T-helper 2 cell (primary cell): Measurements from ENCODE around the gene BLOC1S4.
"Not testable (repeated sequence)": the region's sequence is repeated elsewhere in the genome, so short reads cannot be mapped to it uniquely, and the experiment has no call there.

Source experiments
- DNase-seq, 5 experiments: peaks; one replicate each; pipeline versions ENCODE4 v3.0.0 to v3.0.0-alpha.2; 2012 to 2022

BLOC1S4 gene

DNA sequence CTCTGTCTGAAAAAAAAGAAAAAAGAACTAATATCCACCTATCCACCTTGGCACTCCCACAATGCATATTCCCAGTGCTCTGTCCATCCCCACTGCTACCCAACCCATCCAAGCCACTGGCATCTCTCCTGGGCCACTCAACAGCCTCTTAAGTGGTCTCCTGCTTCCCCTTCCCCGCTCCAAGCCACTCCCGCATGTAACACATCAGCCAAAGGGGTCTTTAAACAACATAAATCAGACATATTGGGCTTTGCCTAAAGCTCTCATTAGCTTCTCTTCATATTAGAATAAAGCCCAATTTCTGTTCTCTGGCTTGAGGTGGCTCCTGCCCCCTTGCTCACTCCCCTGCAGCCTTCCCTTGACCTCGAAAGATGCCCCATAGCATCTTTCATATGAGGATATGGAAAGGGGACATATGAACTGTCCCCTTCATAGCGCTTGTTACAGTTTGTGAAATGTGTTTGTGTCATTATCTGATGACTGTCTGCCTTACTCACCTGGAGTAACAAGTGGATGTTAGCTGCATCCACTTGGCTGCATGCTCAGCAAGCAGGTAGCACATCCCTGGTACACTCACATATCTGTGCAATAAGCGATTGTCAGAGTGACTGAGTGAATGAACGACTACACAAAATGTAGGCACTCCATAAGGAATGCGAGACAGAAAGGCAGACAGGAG is 3.1 kb downstream of the BLOC1S4 start:
- no peak for DNase-seq

DNA sequence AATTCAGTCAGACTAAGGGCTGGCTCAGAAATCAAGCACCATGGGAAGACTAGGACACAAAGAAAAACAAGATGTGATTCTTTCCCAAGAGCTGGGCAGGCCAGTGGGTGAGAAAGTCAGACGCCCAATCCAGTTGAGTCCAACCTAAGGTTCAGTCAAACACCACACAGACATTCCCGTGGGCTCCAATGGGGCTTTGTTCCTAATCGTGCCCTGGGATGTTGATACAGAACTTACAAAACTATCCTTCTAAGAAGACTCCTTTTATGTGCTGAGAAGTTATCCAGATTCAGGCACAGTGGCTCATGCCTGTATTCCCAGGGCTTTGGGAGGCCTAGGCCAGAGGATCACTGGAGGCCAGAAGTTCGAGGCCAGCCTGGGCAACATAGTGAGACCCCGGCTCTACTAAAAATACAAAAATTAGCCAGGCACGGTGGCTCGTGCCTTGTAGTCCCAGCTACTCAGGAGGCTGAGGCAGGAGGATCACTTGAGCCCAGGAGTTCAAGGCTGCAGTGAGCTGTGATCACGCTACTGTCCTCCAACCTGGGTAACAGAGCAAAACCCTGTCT is 3.7 kb downstream of the BLOC1S4 start:
- DNase-seq: no peak

DNA sequence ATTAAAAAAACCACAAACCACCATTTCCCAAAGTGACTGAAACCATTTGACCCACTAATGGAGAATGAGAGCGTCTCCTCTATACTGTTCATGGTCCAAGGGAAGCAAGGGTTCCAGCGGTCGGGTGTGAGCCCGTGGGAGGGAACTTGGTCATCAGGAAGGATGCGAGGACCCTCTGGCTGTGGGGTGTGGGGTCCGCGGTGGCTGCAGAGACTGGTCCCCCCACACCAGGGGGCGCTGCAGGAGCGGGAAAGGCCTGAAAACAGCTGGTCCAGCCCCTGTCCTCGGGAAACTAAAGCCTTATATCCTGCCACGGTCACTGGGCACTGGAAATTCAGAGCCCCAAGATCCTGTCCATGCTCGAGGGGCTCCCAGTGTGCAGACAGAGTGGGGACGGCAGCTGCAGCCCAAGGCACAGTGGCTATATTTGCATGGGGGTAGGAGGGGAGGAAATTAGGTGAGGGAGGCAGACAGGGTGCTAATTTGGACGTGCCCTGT is 4.3 kb downstream of the BLOC1S4 start:
- DNase-seq: peak; percentile 59 to 74 (median 72)

DNA sequence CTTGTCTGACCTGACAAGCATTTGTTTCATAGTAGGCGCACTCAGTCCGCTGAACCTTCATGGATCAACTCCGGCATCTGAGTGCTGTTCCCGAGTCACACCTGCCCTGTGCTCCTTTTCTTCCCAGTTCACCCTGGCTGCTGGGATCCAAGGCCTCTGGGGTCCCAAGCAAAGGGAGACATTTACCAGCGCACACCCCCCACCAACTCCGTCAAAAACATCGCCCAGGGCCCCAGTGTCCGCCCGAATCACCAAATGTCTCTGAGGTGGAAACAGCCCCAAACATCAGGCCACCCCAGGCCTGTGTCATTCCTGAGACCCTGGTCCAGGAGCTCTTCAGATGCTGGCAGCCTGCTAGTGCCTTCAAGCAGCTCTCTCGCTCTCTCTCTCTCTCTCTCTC is 5.1 kb downstream of the BLOC1S4 start:
- DNase-seq: no peak

DNA sequence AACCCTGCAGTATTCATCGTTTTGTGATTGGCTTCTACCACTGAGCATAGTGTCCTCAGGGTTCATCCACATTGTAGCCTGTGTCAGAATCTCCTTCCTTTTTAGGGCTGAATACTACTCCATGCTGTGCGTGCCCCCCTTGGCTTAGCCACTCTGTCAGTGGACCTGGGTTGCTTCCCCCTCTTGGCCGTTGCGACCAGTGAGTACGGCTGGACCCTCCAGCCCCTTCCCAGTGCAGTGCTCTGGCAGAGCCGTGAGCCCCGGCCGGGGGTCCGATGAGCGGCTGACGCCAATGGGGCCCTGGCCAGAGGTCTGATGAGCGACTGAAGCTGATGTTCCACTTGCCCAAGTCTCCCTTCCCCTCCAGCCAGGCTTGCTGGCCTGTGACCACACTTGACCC is 6.9 kb downstream of the BLOC1S4 start:
- no peak for DNase-seq

DNA sequence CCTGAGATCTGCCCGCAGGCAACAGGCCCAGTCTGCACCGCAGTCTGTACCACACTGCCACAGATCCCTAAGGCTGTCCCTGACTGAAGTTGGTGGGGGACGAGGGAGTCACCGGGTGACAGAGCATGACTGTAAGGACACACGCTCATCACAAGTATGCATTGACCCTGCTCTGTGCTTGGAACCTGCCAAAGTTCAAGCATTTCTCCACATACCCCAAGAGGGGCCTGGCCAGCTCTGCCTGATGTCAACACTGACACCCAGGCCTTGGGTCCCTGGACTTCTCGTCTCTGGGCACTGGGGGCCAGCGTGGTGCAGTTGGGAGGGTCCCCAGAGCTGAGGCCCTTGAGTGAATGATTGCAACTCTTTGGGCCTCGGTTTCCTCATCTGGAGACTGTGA is 7.9 kb downstream of the BLOC1S4 start:
- no peak for DNase-seq

DNA sequence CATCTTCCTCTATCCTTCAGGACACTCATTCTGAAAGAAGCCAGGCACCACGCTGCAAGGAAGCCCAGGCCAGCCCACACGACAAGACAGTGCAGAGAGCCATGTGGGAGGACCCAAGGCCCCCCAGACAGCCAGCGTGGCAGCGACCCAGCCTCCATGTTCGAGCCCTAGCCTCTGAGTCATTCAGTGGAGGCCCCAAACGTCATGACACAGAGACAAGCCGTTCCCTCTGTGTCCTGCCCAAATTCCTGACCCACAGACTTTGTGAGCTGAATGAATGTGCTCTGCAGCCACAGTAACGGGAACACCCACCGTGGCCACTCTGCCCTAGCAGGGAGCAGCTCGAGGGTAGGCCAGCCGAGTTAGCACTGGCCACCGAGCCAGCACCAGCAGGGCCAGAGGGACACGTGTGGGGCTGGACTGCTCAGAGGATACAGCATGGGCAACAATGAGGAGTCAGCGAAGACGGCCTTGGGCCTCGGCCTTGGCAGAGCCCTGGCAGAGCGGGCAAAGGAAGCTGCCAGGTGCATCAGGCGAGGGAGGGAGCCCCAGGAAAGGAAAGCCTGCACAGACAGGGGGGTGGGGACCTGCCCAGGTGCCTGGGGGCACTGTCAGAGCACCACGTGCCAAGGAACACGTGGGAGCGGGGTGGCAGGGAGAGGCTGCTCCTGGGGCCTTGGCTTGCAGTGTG is 8.6 kb downstream of the BLOC1S4 start:
- DNase-seq: no peak

DNA sequence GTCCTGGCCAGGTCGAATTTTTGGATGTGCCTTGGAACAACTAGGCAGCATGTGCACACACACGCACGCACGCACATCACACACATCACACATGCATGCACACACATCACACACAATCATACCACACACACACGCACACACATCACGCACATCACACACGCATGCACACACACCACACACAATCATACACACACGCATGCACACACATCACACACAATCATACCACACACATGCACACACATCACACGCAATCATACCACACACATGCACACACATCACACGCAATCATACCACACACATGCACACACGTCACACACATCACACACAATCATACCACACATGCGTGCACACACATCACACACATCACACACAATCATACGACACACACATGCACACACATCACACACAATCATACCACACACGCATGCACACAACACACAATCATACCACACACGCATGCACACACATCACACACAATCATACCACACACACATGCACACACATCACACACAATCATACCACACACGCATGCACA is 9.5 kb downstream of the BLOC1S4 start:
- DNase-seq: not testable (repeated sequence)

DNA sequence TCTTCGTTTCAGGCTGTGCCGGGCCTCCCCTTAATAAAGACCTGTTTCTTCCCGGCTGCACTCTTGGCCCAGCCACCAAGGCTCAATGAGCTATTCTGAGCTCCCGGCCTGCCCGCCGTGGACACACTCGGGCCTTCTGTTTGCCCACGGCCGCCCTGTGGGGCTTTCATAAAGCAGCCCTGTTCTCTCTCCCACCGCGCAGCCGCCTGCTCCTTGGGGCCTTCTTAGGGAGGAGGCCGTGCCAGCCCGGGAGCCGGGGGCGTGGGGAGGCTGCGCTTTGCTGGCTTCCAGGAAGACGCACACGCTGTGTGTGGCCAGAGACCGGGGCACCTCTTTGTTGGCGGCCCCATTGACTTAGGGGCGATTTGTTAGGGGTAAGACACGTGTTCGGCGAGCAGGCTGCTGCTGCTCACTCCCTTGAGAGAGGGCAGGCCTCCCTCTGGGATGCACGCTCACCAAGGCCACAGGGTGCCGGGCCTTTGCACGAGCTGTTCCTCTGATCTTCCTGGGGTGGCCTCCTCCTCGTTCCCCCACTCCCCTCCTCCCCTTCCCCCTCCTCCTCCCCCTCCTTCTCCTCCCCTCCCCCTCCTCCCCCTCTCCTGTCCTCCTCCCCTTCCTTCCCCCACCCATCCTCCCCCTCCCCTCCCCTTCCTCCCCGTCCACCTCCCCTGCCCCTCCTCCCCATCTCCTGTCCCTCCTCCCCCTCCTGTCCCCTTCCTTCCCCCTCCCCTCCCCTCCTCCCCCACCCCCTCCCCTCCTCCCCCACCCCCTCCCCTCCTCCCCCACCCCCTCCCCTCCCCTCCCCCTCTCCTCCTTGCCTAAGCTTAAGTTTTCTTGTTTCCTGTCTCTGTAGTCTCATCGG is 11.3 kb downstream of the BLOC1S4 start:
- no peak for DNase-seq

DNA sequence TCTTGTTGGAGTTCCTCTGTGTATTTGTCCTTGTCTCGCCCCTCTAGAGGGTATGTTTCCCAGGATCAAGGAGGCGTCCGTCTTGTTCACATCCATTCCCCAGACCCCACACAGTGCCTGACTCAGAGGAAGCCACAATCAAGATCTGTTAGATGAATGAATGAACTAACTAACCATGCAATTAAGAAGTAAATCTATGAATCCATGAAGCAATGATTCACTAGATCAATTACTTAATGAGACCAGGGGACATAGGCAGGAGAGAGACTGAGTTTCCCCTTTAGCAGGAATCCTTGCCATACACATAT is 11.9 kb downstream of the BLOC1S4 start:
- no peak for DNase-seq

DNA sequence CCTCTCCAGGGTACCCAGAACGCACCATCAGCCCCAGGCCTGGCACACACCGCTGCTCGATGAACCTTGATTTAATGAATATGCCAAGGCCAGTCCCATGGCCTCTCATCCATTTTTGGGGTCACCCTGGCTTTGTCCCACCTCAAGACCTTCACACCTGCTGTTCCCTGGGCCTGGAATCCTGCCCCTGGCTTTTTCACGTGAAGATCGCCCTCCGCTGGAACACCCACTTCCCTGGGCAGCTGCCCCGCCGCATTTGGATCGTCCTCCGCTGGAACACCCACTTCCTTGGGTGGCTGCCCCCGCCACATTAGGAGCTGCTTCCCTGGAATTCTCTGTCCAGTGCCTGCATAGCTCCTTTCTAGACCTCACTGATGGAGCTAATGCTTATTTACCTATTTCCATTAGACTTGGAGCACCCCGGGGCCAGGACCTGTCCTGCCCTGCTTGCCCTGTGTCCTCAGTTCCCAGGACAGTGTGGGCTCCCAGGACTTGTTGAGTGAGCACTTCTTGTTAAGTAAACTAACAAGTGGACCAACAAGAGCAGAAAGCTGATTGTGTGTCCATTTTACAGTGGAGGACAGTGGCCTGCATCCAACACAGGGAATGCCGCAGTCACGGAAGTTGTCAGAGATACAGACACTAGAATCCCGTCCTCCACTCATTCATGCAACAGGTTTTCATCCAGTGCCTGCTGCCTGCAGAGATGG is 12.5 kb downstream of the BLOC1S4 start:
- no peak for DNase-seq

DNA sequence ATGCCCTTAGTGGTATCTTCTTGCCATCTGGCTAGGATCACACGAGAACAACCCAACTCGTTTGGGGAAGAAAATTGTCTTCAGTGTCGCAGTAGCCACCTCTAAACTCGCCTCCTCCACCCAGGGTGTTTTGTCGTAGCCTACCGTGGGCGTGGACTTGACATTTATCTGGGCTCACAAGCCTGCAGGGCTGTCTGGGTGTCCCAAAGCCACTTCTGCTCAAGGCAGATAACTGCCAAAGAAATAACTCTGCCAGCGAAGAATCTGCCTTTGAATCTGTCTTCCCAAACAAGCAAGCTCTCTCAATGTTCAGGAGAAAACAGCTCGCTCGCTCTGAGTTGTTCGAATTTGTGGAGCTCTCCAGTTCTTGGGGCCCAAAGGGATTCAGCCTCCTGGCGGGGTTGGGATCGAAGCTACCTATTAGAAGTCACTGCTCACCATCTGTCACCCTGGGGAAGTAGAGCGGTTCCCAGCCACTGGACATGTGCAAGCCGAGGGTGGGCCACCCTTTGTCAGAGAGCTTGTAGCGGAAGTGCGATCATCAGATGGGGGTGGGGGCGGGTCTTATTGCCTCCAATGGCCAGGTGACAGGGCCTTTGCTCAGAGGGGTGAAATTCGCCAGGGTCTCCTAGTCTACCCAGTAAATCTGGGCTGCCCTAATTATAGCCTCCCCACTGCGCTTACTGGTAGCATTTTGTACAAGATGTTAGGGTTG is 14.8 kb downstream of the BLOC1S4 start:
- DNase-seq: no peak

DNA sequence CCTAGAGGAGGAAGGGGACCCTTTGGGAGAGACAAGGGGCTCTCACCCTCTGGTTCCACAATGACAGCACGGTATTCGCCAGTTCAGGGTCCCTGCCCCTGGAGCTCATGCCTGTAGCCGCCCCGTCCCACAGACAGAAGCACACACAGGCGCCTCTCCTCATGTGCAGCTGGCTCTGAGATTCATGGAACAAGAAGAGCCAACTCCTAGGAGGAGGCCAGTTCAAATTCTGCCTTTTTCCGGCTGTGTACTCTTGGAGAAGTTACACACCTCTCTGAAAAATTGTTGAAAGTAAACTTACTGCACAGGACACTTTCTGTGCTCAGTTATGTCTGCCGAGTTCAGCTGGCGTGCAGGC is 15.3 kb downstream of the BLOC1S4 start:
- no peak for DNase-seq

DNA sequence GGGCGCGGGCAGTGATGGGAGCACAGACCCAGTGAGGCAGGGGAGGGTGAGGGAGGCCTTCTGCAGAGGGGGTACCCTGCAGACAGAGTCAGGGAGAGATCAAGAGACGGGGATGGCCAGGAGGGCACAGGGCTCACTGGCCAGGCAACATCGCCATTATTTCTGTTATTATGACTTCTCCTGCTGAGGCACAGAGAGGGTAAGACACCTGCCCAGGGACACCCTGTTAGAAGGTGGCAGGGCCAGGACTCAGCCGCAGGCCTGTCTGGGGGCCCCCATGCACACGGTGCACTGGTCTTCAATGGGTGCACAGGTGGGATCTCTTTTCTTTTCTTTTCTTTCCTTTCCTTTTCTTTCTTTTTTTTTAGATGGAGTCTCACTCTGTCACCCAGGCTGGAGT is 15.8 kb downstream of the BLOC1S4 start:
- DNase-seq: no peak

DNA sequence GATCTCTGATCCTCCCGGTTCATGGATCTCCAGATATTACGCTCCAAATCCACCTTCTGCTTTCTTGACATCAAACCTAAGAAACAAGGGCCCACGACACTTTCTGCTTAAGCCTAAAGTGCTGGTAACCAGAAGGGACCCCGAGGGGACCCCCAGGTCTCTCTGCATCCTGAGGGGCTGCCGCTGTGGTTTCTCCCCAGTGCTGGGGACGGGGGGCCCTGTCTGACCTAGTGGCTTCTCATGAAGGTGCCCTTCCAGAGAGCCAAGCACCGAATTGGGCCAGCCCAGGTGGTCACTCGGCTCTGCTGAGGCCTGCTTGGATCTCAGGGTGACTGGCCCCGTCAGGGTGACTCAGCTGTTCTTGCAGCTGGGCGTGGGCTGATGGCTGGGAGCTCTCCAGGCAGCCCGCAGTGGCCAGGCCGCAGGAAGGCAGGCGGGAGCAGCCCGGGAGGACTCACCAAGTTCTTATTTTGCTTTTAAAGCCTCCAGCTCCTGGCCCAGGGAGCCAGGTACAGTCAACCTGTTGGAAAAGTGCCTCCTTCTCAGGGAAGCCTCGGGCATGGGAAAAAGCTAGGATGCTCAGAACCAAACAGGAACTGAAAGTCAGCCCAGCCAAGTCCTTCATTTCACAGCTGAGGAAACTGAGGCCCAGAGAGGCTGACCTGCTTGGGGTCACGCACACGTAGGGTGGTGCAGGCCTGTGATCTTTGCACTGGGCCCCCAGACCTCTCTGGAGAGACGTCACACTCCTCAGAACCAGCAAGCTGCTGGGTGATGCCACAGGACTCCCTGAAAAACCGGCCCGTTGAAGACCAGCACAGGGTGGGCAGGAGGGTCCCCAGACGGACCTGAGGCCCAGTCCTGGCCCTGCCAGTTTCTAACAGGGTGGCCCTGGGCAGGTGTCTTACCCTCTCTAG is 16.7 kb downstream of the BLOC1S4 start:
- no peak for DNase-seq

DNA sequence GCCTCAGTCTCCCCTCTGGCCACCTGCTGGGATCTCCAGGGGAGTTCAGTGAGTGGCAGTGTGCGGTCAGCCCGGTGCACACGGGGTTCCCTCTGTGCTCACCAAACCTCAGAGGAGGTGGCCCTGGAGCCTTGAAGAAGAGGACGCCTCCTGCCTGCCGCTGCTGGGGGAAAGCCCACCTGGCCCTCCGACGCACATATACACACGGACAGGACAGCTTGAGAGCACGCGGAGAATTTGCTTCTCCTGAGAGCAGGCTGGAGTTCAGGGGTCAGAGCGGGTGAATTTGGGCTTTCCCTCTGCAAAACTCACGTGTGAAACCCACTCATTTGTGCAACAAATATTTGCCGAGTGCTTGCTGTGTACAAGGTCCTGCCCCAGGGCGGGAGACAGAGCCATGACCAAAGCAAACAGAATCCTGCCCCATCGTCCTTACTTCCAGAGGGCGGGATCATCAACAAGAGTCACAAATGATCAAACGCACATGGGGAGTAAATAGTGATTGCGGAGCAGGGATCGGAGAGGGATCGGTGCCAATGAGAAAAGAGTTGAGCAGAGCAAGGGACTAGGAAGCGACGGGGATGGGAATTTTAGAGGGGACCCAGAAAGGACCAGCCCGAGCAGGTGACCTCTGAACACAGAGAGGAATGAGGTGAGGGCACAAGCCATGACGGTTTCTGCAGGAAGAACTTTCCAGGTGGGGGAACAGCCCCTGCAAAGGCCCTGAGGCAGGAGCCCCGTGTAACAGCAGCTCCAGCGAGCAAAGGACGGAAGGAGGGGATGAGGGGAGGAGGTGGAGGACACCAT is 17.6 kb downstream of the BLOC1S4 start:
- no peak for DNase-seq

DNA sequence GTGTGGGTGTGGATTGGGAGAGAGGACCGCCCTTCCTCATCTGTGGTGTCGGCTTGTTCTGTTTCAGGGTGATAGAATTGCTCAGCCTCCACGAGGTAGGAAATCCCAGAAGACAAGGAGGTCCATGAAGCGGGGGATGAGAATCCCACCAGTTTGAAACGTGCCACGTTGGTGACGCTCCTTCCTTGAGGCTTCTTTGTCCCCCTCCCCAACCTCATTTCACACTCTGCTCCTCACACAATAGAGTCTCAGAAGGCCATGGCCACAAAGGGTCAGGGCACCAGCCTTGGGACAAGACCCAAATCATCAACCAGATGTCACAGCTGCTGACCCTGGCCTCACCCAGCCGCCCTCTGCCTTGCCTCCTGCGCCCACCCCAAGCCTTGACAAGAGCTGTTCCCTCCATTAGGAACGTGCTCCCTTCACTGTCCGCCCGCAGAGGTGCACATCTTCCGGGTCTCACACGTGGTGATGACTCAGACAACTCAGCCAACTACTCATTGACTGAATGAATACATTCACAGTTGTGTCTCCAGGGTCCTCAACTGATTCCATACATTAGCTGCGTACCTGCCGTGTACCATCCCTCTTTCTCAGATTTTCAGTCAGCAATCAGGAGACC is 18.3 kb downstream of the BLOC1S4 start:
- DNase-seq: no peak

DNA sequence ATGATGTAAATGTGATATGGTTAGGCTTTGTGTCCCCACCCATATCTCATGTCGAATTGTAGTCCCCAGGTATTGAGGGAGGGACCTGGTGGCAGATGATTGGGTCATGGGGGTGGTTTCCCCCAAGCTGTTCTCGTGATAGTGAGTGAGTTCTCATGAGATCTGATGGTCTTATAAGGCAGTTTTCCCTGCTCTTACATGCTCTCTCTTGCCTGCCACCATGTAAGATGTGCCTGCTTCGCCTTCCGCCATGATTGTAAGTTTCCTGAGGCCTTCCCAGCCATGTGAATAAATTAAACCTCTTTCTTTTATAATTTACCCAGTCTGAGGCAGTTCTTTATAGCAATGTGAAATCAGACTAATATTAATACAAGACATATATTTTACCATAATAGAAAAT is 23.9 kb downstream of the BLOC1S4 start:
- DNase-seq: no peak

DNA sequence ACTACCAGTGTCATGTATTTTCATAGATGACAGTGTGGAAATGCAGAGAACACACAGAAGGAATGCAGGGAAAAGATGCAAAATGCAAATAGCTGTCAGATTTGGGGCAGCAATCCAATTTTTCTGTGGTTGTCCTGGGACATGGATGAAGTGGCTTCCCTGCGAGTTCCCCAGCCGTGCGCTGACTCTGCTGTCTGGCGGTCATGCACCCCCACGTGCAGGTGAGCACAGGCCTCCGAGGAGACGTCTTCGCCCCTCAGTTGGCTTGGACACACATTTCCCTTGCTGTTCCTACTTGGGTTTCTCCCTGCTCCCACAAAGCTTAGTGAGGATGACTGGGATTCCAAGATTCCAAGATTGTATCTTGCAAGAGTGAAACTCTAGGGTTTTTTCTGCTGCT is 24.4 kb downstream of the BLOC1S4 start:
- no peak for DNase-seq
